GM12878 (cell line): ENCODE measurements around the gene SLC34A1. TPM values are rescaled to one million over a fixed set of nuclear protein-coding genes. Genes with fewer than 3 reads are reported as not detected.

Experiments used
- BRCA1 ChIP-seq: IDR thresholded peaks from 2 replicates; pipeline ENCODE4 v1.6.1; 2011; ENCODE audit warnings: low read depth, low read length, improper control_type of control experiment
- CBX3 ChIP-seq: fragments of 200-600 bp; sonication (generic); IDR thresholded peaks from 2 replicates; pipeline ENCODE4 v1.6.1; 2016; ENCODE audit warnings: low read depth, borderline replicate concordance
- CTCF ChIP-seq, 3 experiments: IDR thresholded peaks in 2 of 3; conservative IDR thresholded peaks in 1 of 3; 2 replicates each; pipeline ENCODE4 v1.5.1; 2011; ENCODE audit warnings: low read depth in 3 of 3, low read length in 3 of 3, mild to moderate bottlenecking in 3 of 3, control low read depth in 2 of 3, moderate library complexity in 2 of 3, inconsistent platforms in 1 of 3, mixed read lengths in 1 of 3; ENCODE audit not compliant: control insufficient read depth in 2 of 3, insufficient read depth in 1 of 3; ENCODE audit errors: extremely low read depth in 1 of 3
- FOXK2 ChIP-seq: fragments of 450-650 bp; IDR thresholded peaks from 2 replicates; pipeline ENCODE4 v1.6.1; 2017; ENCODE audit warnings: mild to moderate bottlenecking, moderate library complexity
- GABPA ChIP-seq: IDR thresholded peaks from 2 replicates; pipeline ENCODE4 v1.6.1; 2014; ENCODE audit warnings: antibody characterized with exemption, low read depth, mild to moderate bottlenecking, inconsistent platforms
- GATAD2B ChIP-seq: fragments of 450-650 bp; conservative IDR thresholded peaks from 2 replicates; pipeline ENCODE4 v1.6.1; 2017; ENCODE audit warnings: low read depth, mild to moderate bottlenecking, moderate library complexity
- IKZF1 ChIP-seq: fragments of 450-650 bp; conservative IDR thresholded peaks from 2 replicates; pipeline ENCODE4 v1.6.1; 2017; ENCODE audit warnings: antibody characterized with exemption, mild to moderate bottlenecking
- MYB ChIP-seq: fragments of 150-350 bp; IDR thresholded peaks from 2 replicates; pipeline ENCODE4 v1.6.1; 2014; ENCODE audit warnings: mild to moderate bottlenecking, low read depth, low read length, borderline replicate concordance
- NFXL1 ChIP-seq: fragments of 450-650 bp; IDR thresholded peaks from 2 replicates; pipeline ENCODE4 v1.6.1; 2017; ENCODE audit warnings: antibody characterized with exemption, mild to moderate bottlenecking, borderline replicate concordance
- SUZ12 ChIP-seq: fragments of 200-600 bp; sonication (generic); IDR thresholded peaks from one replicate; pipeline ENCODE4 v1.6.1; 2018; ENCODE audit warnings: antibody characterized with exemption, mild to moderate bottlenecking; ENCODE audit not compliant: unreplicated experiment
- USF2 ChIP-seq: IDR thresholded peaks from 2 replicates; pipeline ENCODE4 v1.6.1; 2011; ENCODE audit warnings: low read depth, low read length, improper control_type of control experiment, borderline replicate concordance
- ZNF622 ChIP-seq: fragments of 450-650 bp; IDR thresholded peaks from 2 replicates; pipeline ENCODE4 v1.6.1; 2017; ENCODE audit warnings: mild to moderate bottlenecking, inconsistent platforms
- polyA plus RNA-seq, 11 experiments: library from polyadenylated mRNA; depleted of rRNA in 4 of 11; unstranded in 6 of 11; stranded (reverse) in 5 of 11; fragments of >200 nt; fragmentation: Nextera tagmentation in 4 of 11; fragmentation: Illumina TruSeq in 1 of 11; extraction: Ambion mirVana in 4 of 11; extraction: Trizol in 1 of 11; gene quantifications; 1 replicate in 1 of 11; 2 replicates in 10 of 11; pipeline versions ENCODE4 v1.2.1 to v1.2.3, GENCODE V29; 2011 to 2016; ENCODE audit warnings: inconsistent platforms in 2 of 11, missing spikeins in 2 of 11, low read depth in 1 of 11
- total RNA-seq, 4 experiments: library from RNA; depleted of rRNA in 3 of 4; stranded (reverse); fragments of >200 nt in 3 of 4; fragmentation: Illumina TruSeq in 1 of 4; extraction: Trizol in 1 of 4; gene quantifications; 2 replicates each; pipeline versions ENCODE4 v1.2.1 to v1.2.3, GENCODE V29; 2013 to 2021
- TF ChIP-seq, protein P1 (sequence below): fragments of 450-650 bp; IDR thresholded peaks from 2 replicates; pipeline ENCODE4 v1.6.1; 2017; ENCODE audit warnings: mild to moderate bottlenecking, moderate library complexity
- TF ChIP-seq, protein P2 (sequence below): IDR thresholded peaks from 2 replicates; pipeline ENCODE4 v1.6.1; 2012; ENCODE audit warnings: low read length, inconsistent platforms
- TF ChIP-seq, protein P3 (sequence below): fragments of 450-650 bp; IDR thresholded peaks from 2 replicates; pipeline ENCODE4 v1.6.1; 2018; ENCODE audit warnings: mild to moderate bottlenecking, low read depth, moderate library complexity; ENCODE audit not compliant: partially characterized antibody
- TF ChIP-seq, protein P4 (sequence below): IDR thresholded peaks from 2 replicates; pipeline ENCODE4 v1.6.1; 2011; ENCODE audit warnings: mild to moderate bottlenecking, low read depth, low read length, moderate library complexity; ENCODE audit not compliant: insufficient replicate concordance

SLC34A1 gene
- total and polyA plus RNA-seq, 10 of the 15 experiments (the other 5 are each of a cell fraction or from before 2014, with no cell fraction given), result 0.03 to 0.14 (median 0.09) TPM; not detected in 2

GRCh38 chr5:177430140-177430951 is 46.1 kb downstream of the SLC34A1 start (continued):
- TF ChIP-seq USF2, result no peak
- no peak for TF ChIP-seq ZNF622
- TF ChIP-seq, protein P1, sequence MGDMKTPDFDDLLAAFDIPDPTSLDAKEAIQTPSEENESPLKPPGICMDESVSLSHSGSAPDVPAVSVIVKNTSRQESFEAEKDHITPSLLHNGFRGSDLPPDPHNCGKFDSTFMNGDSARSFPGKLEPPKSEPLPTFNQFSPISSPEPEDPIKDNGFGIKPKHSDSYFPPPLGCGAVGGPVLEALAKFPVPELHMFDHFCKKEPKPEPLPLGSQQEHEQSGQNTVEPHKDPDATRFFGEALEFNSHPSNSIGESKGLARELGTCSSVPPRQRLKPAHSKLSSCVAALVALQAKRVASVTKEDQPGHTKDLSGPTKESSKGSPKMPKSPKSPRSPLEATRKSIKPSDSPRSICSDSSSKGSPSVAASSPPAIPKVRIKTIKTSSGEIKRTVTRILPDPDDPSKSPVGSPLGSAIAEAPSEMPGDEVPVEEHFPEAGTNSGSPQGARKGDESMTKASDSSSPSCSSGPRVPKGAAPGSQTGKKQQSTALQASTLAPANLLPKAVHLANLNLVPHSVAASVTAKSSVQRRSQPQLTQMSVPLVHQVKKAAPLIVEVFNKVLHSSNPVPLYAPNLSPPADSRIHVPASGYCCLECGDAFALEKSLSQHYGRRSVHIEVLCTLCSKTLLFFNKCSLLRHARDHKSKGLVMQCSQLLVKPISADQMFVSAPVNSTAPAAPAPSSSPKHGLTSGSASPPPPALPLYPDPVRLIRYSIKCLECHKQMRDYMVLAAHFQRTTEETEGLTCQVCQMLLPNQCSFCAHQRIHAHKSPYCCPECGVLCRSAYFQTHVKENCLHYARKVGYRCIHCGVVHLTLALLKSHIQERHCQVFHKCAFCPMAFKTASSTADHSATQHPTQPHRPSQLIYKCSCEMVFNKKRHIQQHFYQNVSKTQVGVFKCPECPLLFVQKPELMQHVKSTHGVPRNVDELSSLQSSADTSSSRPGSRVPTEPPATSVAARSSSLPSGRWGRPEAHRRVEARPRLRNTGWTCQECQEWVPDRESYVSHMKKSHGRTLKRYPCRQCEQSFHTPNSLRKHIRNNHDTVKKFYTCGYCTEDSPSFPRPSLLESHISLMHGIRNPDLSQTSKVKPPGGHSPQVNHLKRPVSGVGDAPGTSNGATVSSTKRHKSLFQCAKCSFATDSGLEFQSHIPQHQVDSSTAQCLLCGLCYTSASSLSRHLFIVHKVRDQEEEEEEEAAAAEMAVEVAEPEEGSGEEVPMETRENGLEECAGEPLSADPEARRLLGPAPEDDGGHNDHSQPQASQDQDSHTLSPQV, result no peak
- no peak for TF ChIP-seq FOXK2
- no peak for TF ChIP-seq GATAD2B
- TF ChIP-seq CBX3, result no peak
- TF ChIP-seq CTCF (IDR thresholded peaks at IDR 0.05 in 2 of 3, conservative IDR thresholded peaks at IDR 0.05 in 1 of 3; ENCODE audit: control insufficient read depth in 2 of 3, extremely low read depth in 1 of 3, insufficient read depth in 1 of 3, low read depth in 3 of 3, low read length in 3 of 3), result no peak
- TF ChIP-seq SUZ12, result no peak
- TF ChIP-seq, protein P2, sequence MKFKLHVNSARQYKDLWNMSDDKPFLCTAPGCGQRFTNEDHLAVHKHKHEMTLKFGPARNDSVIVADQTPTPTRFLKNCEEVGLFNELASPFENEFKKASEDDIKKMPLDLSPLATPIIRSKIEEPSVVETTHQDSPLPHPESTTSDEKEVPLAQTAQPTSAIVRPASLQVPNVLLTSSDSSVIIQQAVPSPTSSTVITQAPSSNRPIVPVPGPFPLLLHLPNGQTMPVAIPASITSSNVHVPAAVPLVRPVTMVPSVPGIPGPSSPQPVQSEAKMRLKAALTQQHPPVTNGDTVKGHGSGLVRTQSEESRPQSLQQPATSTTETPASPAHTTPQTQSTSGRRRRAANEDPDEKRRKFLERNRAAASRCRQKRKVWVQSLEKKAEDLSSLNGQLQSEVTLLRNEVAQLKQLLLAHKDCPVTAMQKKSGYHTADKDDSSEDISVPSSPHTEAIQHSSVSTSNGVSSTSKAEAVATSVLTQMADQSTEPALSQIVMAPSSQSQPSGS, result no peak
- TF ChIP-seq, protein P3, sequence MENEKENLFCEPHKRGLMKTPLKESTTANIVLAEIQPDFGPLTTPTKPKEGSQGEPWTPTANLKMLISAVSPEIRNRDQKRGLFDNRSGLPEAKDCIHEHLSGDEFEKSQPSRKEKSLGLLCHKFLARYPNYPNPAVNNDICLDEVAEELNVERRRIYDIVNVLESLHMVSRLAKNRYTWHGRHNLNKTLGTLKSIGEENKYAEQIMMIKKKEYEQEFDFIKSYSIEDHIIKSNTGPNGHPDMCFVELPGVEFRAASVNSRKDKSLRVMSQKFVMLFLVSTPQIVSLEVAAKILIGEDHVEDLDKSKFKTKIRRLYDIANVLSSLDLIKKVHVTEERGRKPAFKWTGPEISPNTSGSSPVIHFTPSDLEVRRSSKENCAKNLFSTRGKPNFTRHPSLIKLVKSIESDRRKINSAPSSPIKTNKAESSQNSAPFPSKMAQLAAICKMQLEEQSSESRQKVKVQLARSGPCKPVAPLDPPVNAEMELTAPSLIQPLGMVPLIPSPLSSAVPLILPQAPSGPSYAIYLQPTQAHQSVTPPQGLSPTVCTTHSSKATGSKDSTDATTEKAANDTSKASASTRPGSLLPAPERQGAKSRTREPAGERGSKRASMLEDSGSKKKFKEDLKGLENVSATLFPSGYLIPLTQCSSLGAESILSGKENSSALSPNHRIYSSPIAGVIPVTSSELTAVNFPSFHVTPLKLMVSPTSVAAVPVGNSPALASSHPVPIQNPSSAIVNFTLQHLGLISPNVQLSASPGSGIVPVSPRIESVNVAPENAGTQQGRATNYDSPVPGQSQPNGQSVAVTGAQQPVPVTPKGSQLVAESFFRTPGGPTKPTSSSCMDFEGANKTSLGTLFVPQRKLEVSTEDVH, result no peak
- TF ChIP-seq, protein P4, sequence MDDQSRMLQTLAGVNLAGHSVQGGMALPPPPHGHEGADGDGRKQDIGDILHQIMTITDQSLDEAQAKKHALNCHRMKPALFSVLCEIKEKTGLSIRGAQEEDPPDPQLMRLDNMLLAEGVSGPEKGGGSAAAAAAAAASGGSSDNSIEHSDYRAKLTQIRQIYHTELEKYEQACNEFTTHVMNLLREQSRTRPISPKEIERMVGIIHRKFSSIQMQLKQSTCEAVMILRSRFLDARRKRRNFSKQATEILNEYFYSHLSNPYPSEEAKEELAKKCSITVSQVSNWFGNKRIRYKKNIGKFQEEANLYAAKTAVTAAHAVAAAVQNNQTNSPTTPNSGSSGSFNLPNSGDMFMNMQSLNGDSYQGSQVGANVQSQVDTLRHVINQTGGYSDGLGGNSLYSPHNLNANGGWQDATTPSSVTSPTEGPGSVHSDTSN, result no peak
- TF ChIP-seq NFXL1, result no peak
- peak; percentile 29; the same call in 1 of the 2 replicates for TF ChIP-seq IKZF1
- TF ChIP-seq GABPA, result no peak
- TF ChIP-seq BRCA1, result no peak
- no peak for TF ChIP-seq MYB
